ENCODE measurements around the gene PRG2.

DNA sequence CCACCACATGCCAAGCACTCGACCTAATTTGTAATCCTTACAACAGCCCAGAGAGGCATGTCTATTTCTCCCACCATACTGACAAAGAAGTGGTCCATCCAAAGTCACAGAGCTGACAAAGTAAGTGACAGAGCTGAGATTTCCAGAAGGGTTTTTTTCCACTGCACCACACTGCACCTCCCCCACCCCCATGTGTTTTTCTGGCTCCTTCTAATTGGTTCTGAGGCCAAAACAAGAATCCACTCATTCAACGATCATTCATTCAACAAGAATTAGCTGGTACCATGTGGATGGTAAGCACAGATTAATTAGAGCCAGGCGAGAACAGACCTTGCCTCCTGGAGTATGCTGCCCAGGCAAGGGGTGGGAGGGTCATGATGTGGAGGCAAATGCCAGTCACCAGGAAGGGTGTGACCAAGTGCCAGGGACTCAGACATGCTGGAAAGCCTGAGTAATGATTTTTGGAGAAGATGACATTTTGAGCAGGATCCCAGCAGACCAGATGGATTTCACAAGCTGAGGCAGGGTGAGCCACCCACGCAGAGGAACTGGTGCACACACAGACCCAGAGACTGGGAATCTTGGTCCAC is 14.9 kb upstream of the PRG2 start:
- TF ChIP-seq, protein P1, sequence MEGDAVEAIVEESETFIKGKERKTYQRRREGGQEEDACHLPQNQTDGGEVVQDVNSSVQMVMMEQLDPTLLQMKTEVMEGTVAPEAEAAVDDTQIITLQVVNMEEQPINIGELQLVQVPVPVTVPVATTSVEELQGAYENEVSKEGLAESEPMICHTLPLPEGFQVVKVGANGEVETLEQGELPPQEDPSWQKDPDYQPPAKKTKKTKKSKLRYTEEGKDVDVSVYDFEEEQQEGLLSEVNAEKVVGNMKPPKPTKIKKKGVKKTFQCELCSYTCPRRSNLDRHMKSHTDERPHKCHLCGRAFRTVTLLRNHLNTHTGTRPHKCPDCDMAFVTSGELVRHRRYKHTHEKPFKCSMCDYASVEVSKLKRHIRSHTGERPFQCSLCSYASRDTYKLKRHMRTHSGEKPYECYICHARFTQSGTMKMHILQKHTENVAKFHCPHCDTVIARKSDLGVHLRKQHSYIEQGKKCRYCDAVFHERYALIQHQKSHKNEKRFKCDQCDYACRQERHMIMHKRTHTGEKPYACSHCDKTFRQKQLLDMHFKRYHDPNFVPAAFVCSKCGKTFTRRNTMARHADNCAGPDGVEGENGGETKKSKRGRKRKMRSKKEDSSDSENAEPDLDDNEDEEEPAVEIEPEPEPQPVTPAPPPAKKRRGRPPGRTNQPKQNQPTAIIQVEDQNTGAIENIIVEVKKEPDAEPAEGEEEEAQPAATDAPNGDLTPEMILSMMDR (IDR thresholded peaks at IDR 0.05) = no peak
- TF ChIP-seq POLR2A (IDR thresholded peaks at IDR 0.05; ENCODE audit: low read depth) = no peak
